ENCODE results near the gene MLPH.

- TF ChIP-seq CTCF (IDR thresholded peaks at IDR 0.05) (no peak), POLR2A (IDR thresholded peaks at IDR 0.05) (no peak)
These were observed 27.6 kb downstream of the MLPH start for GRCh38 chr2:237514474-237515130.
